Thymus (tissue), 11 donors: ENCODE measurements around the gene CDC42BPG. TPM values are rescaled to one million over a fixed set of nuclear protein-coding genes. Genes with fewer than 3 reads are reported as not detected.

Experiments used
- DNase-seq, 9 donors: peaks; one replicate each; pipeline ENCODE4 v3.0.0-alpha.2; 2013; ENCODE audit warnings: low spot score in 9 of 9, low read depth in 6 of 9, missing footprints in 1 of 9
- H3K27ac ChIP-seq, 2 donors: one replicate each; pipeline ENCODE4 v1.5.1; 2013; ENCODE audit warnings: control low read depth in 1 of 2, low read depth in 1 of 2, low read length in 1 of 2, mild to moderate bottlenecking in 1 of 2, moderate library complexity in 1 of 2
- H3K27me3 ChIP-seq, 2 donors: one replicate each; pipeline ENCODE4 v1.5.1; 2013; ENCODE audit warnings: low read length in 1 of 2; ENCODE audit not compliant: control insufficient read depth in 2 of 2, insufficient read depth in 1 of 2
- H3K36me3 ChIP-seq, 2 donors: one replicate each; pipeline ENCODE4 v1.5.1; 2013; ENCODE audit warnings: low read length in 1 of 2, mild to moderate bottlenecking in 1 of 2, moderate library complexity in 1 of 2; ENCODE audit not compliant: control insufficient read depth in 2 of 2, insufficient read depth in 2 of 2
- H3K4me1 ChIP-seq, 2 donors: one replicate each; pipeline ENCODE4 v1.5.1; 2013; ENCODE audit warnings: low read length in 2 of 2; ENCODE audit not compliant: control insufficient read depth in 2 of 2, insufficient read depth in 2 of 2
- H3K4me3 ChIP-seq, 2 donors: one replicate each; pipeline ENCODE4 v1.5.1; 2013; ENCODE audit warnings: low read length in 2 of 2, control low read depth in 1 of 2, mild to moderate bottlenecking in 1 of 2
- H3K9me3 ChIP-seq, 2 donors: one replicate each; pipeline ENCODE4 v1.5.1; 2013; ENCODE audit warnings: low read length in 1 of 2, mild to moderate bottlenecking in 1 of 2; ENCODE audit not compliant: control insufficient read depth in 2 of 2, insufficient read depth in 1 of 2
- WGBS: extraction: QIAGEN DNeasy Blood & Tissue Kit; methylation state at CpG from one replicate; pipeline ENCODE4 v1.1.7; 2013; 5-methylcytosine and 5-hydroxymethylcytosine counted together
- polyA plus RNA-seq: library from polyadenylated mRNA; stranded (reverse); fragments of 200-250 nt; gene quantifications from one replicate; pipeline ENCODE4 v1.2.3, GENCODE V29; 2013
- total RNA-seq: library from RNA; stranded (reverse); fragments of 120-200 nt; gene quantifications from one replicate; pipeline ENCODE4 v1.2.4, GENCODE V29; 2013
- donor health status: healthy.

Gene CDC42BPG
- total and polyA plus RNA-seq, 2 donors: 1.7 to 7.4 TPM

- Histone ChIP-seq H3K27me3 (no peaks in the 10 kb centered on the region), H3K27ac (no peak overlapping the region), H3K4me1 (peaks cover 41 to 78% of the 10 kb centered on the region in 2 donors), H3K9me3 (peaks cover 0 to 3% of the 10 kb centered on the region in 2 donors), H3K4me3 (peak overlapping the region; percentile 86 to 95), H3K36me3 (peaks cover 39 to 47% of the 10 kb centered on the region in 2 donors)
- no peak for DNase-seq
- WGBS: 92% methylated on average over 17 of the region's 17 CpGs
These were observed 31.1 kb upstream of the CDC42BPG start for GRCh38 chr11:64875369-64876228.

GRCh38 chr11:64874308-64875240 lies 30.1 kb upstream of the CDC42BPG start:
- Histone ChIP-seq H3K4me3 (no peak overlapping the region), H3K36me3 (peaks cover 41 to 53% of the 10 kb centered on the region in 2 donors), H3K27ac (no peak overlapping the region), H3K9me3 (peaks cover 0 to 3% of the 10 kb centered on the region in 2 donors), H3K4me1 (peaks cover 41 to 78% of the 10 kb centered on the region in 2 donors), H3K27me3 (no peaks in the 10 kb centered on the region)
- 96% methylated on average over 29 of the region's 29 CpGs for WGBS
- no peak for DNase-seq

GRCh38 chr11:64872790-64873488 lies 28.5 kb upstream of the CDC42BPG start:
- WGBS: 96% methylated on average over 8 of the region's 8 CpGs
- H3K4me3 ChIP-seq: no peak overlapping the region
- no peak for DNase-seq
- H3K4me1 ChIP-seq: peaks cover 53 to 87% of the 10 kb centered on the region in 2 donors
- H3K27ac ChIP-seq: no peak overlapping the region
- no peaks in the 10 kb centered on the region for H3K9me3 ChIP-seq
- peaks cover 41 to 61% of the 10 kb centered on the region in 2 donors for H3K36me3 ChIP-seq
- no peaks in the 10 kb centered on the region for H3K27me3 ChIP-seq

- WGBS: 58% methylated on average over 3 of the region's 3 CpGs
- no peak for DNase-seq
- H3K4me3 ChIP-seq: no peak overlapping the region
- peaks cover 47 to 79% of the 10 kb centered on the region in 2 donors for H3K4me1 ChIP-seq
- H3K27me3 ChIP-seq: no peaks in the 10 kb centered on the region
- H3K36me3 ChIP-seq: peaks cover 47 to 64% of the 10 kb centered on the region in 2 donors
- peak overlapping the region in 1 of 2 donors; percentile 1 for H3K27ac ChIP-seq
- no peaks in the 10 kb centered on the region for H3K9me3 ChIP-seq
These were observed 27.0 kb upstream of the CDC42BPG start for GRCh38 chr11:64871492-64871891.

- WGBS: 84% methylated on average over 20 of the region's 20 CpGs
- no peak for DNase-seq
- Histone ChIP-seq H3K27ac (peak overlapping the region in 1 of 2 donors; percentile 84), H3K9me3 (no peaks in the 10 kb centered on the region), H3K4me3 (no peak overlapping the region), H3K4me1 (peaks cover 43 to 74% of the 10 kb centered on the region in 2 donors), H3K36me3 (peaks cover 47 to 61% of the 10 kb centered on the region in 2 donors), H3K27me3 (no peaks in the 10 kb centered on the region)
These were observed 26.5 kb upstream of the CDC42BPG start for GRCh38 chr11:64870893-64871466.

GRCh38 chr11:64870176-64870892 lies 25.9 kb upstream of the CDC42BPG start:
- no peaks in the 10 kb centered on the region for H3K9me3 ChIP-seq
- no peak for DNase-seq
- peaks cover 42 to 70% of the 10 kb centered on the region in 2 donors for H3K4me1 ChIP-seq
- H3K36me3 ChIP-seq: peaks cover 48 to 55% of the 10 kb centered on the region in 2 donors
- no peaks in the 10 kb centered on the region for H3K27me3 ChIP-seq
- H3K4me3 ChIP-seq: no peak overlapping the region
- 80% methylated on average over 19 of the region's 19 CpGs for WGBS
- H3K27ac ChIP-seq: peak overlapping the region; percentile 67 to 84

- Histone ChIP-seq H3K9me3 (no peaks in the 10 kb centered on the region), H3K36me3 (peaks cover 44 to 50% of the 10 kb centered on the region in 2 donors), H3K27ac (peak overlapping the region; percentile 67 to 84), H3K4me1 (peaks cover 49 to 70% of the 10 kb centered on the region in 2 donors), H3K27me3 (no peaks in the 10 kb centered on the region), H3K4me3 (no peak overlapping the region)
- DNase-seq: no peak
- WGBS: 47% methylated on average over 9 of the region's 9 CpGs
These were observed 25.2 kb upstream of the CDC42BPG start for GRCh38 chr11:64869571-64870175.
